GM13976 (cell line): Measurements from ENCODE around the gene ARHGAP15.
A peak's percentile ranks its signal among the peaks of the same experiment; 100 is the strongest.
"Not testable (repeated sequence)": the region's sequence is repeated elsewhere in the genome, so short reads cannot be mapped to it uniquely, and the experiment has no call there.

Experiments
- DNase-seq: peaks from one replicate; pipeline ENCODE4 v3.0.0; 2012; ENCODE audit warnings: low spot score
- in situ Hi-C: fragments of 300-500 bp; cut with MboI; formaldehyde crosslinking; loops from one replicate; pipeline ENCODE4 v1.12.0; 2022; ENCODE audit warnings: low sequenced_read_pairs, mixed read lengths, inconsistent platforms; ENCODE audit not compliant: unreplicated experiment
- TF ChIP-seq, protein P1 (sequence below): IDR thresholded peaks from 2 replicates; pipeline ENCODE4 v1.5.1; 2012; ENCODE audit warnings: borderline replicate concordance, mild to moderate bottlenecking; ENCODE audit not compliant: insufficient read depth; ENCODE audit errors: extremely low read depth, missing control alignments, control extremely low read depth

The ARHGAP15 gene

GRCh38 chr2:143088388-143088787 lies 40.8 kb upstream of the ARHGAP15 start:
- no peak for DNase-seq
- TF ChIP-seq, protein P1, sequence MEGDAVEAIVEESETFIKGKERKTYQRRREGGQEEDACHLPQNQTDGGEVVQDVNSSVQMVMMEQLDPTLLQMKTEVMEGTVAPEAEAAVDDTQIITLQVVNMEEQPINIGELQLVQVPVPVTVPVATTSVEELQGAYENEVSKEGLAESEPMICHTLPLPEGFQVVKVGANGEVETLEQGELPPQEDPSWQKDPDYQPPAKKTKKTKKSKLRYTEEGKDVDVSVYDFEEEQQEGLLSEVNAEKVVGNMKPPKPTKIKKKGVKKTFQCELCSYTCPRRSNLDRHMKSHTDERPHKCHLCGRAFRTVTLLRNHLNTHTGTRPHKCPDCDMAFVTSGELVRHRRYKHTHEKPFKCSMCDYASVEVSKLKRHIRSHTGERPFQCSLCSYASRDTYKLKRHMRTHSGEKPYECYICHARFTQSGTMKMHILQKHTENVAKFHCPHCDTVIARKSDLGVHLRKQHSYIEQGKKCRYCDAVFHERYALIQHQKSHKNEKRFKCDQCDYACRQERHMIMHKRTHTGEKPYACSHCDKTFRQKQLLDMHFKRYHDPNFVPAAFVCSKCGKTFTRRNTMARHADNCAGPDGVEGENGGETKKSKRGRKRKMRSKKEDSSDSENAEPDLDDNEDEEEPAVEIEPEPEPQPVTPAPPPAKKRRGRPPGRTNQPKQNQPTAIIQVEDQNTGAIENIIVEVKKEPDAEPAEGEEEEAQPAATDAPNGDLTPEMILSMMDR = no peak
- in situ Hi-C loops = no loop called here

GRCh38 chr2:143089520-143089919 lies 39.7 kb upstream of the ARHGAP15 start:
- in situ Hi-C loops, DNase-seq: not testable (repeated sequence)

GRCh38 chr2:143110758-143111428 lies 18.3 kb upstream of the ARHGAP15 start:
- TF ChIP-seq, protein P1 = peak; percentile 77
- in situ Hi-C loops = loop anchor here (10.0 kb wide), 1 partner anchor 94 kb away; no protein-coding TSS in a partner anchor
- DNase-seq = no peak

DNA sequence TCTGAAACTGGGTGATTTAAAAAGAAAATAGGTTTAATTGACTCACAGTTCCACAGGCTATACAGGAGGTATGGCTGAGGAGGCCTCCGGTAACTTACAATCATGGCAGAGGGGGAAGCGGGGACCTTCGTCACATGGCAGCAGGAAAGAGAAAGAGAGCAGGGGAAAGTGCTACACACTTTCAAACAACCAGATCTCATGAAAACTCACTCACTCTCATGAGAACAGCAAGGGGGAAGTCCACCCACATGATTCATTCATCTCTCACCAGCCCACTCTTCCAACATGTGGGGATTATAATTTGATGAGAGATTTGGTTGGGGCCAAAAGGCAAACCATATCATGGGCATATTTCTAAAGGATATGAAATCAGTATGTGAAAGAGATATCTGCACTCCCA lies 12.0 kb upstream of the ARHGAP15 start:
- TF ChIP-seq, protein P1 = no peak
- no peak for DNase-seq
- in situ Hi-C loops = loop anchor here (10.0 kb wide), 1 partner anchor 88 kb away; no protein-coding TSS in a partner anchor

DNA sequence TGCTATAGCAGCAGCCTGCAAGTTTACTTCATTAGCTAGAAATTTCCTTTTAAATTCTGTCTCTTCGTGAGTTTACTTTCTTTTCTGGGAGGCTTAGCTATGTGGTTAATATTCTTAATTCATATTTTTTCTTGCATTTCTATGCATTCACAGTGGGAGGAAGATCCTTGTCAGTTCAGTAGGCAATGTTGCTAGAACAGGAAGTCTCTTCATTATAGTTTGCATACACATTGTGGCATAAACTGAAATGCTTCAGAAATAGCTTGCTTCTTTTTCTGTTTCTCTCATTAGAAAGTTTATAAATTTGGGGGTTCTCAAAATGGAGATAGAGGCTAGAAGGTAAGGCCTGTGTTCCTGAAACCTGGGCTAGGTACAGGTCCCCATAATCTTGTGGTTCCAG lies 8.1 kb upstream of the ARHGAP15 start:
- in situ Hi-C loops = no loop called here
- TF ChIP-seq, protein P1 = no peak
- DNase-seq = no peak

DNA sequence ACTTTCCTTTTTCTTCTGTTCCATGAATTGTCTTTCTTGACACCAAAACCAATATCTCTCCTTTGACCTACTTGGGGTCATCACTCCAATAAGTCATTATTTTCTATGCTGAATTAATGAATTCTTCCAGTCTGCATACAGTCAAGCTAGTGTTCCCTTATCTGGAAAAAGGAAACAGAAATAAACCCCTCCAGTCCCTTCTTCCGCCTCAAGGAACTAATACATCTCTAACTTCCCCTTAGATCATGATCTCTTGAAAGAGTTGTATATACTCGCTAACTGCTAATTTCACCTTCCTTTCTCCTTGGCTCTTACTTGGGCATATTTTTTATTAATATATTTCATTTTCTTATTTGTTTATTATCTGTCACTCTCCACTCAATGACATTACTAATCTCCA lies 7.3 kb upstream of the ARHGAP15 start:
- TF ChIP-seq, protein P1 = no peak
- in situ Hi-C loops = no loop called here
- DNase-seq = no peak

GRCh38 chr2:143123911-143124310 lies 5.3 kb upstream of the ARHGAP15 start:
- in situ Hi-C loops = no loop called here
- DNase-seq = no peak
- TF ChIP-seq, protein P1 = no peak
